GM12878 (cell line): Measurements from ENCODE around the gene THADA. TPM values are rescaled to one million over a fixed set of nuclear protein-coding genes. Genes with fewer than 3 reads are reported as not detected.

Experiments
- ATAC-seq: fragments of 200-7000 bp; cut with Tn5 transposase; 3 replicates; pipeline ENCODE4 v1.9.1; 2020; ENCODE audit warnings: mild to moderate bottlenecking, moderate library complexity
- BruUV-seq: library from RNA; stranded (reverse); fragments of 400-500 nt; replicated peaks from 2 replicates; lab custom pipeline; 2021; lab: Mats Ljungman, UMichigan
- CTCF ChIA-PET: fragments of 300-600 bp; sonication (Branson Sonifier 250); formaldehyde crosslinking; extraction: SDS; loops from one replicate; lab custom pipeline; 2021; ENCODE audit warnings: inconsistent platforms; lab: Yijun Ruan, JAX
- POLR2A ChIA-PET: fragments of 350-600 bp; formaldehyde crosslinking; extraction: SDS; loops from one replicate; lab custom pipeline; 2021; ENCODE audit warnings: inconsistent platforms; lab: Charles Lee
- RAD21 ChIA-PET: fragments of 300-600 bp; sonication (Branson Sonifier 250); formaldehyde crosslinking; loops from one replicate; lab custom pipeline; 2023; ENCODE audit warnings: antibody characterized with exemption; ENCODE audit not compliant: unreplicated experiment; lab: Charles Lee
- SMC1A ChIA-PET: fragments of 300-600 bp; sonication (Branson Sonifier 250); formaldehyde crosslinking; loops from one replicate; lab custom pipeline; 2023; ENCODE audit not compliant: unreplicated experiment, uncharacterized antibody; lab: Charles Lee
- DNase-seq: peaks from one replicate; pipeline ENCODE4 v3.0.0-alpha.2; 2011; ENCODE audit warnings: low read depth, low spot score
- FAIRE-seq: peaks from 3 replicates; lab custom pipeline; 2011; peaks lifted over from hg19 to GRCh38; lab: Jason Lieb, UNC
- H2AFZ ChIP-seq: 2 replicates; pipeline ENCODE4 v1.6.0; 2011; ENCODE audit warnings: low read depth, low read length, control low read depth; ENCODE audit not compliant: control insufficient read depth
- H3K27ac ChIP-seq: 2 replicates; pipeline ENCODE4 v1.5.1; 2011; ENCODE audit warnings: control low read depth; ENCODE audit not compliant: control insufficient read depth, insufficient read depth
- H3K27me3 ChIP-seq, 2 experiments: replicated peaks in 1 of 2; 2 replicates each; pipeline versions ENCODE4 v1.6.0 to v1.6.1; 2011; ENCODE audit warnings: low read length in 1 of 2; ENCODE audit not compliant: control insufficient read depth in 2 of 2, insufficient read depth in 2 of 2
- H3K36me3 ChIP-seq, 2 experiments: 2 replicates each; pipeline ENCODE4 v1.5.1; 2011; ENCODE audit warnings: low read length in 1 of 2; ENCODE audit not compliant: control insufficient read depth in 2 of 2, insufficient read depth in 2 of 2
- H3K4me1 ChIP-seq: 2 replicates; pipeline ENCODE4 v1.6.1; 2011; ENCODE audit warnings: mild to moderate bottlenecking, low read length, moderate library complexity, mixed read lengths; ENCODE audit not compliant: control insufficient read depth, insufficient read depth
- H3K4me2 ChIP-seq: 2 replicates; pipeline ENCODE4 v1.6.0; 2011; ENCODE audit warnings: control low read depth; ENCODE audit not compliant: control insufficient read depth, insufficient read depth
- H3K4me3 ChIP-seq: fragments of 200-600 bp; sonication (generic); 2 replicates; pipeline ENCODE4 v1.5.1; 2016
- H3K79me2 ChIP-seq: 2 replicates; pipeline ENCODE4 v1.6.0; 2011; ENCODE audit warnings: low read length; ENCODE audit not compliant: control insufficient read depth, insufficient read depth
- H3K9ac ChIP-seq: 2 replicates; pipeline ENCODE4 v1.8.0; 2011; ENCODE audit warnings: low read length, control low read depth, mixed read lengths; ENCODE audit not compliant: control insufficient read depth, insufficient read depth
- H3K9me3 ChIP-seq: replicated peaks from 3 replicates; pipeline ENCODE4 v1.5.1; 2011; ENCODE audit warnings: mild to moderate bottlenecking, low read length; ENCODE audit not compliant: control insufficient read depth, insufficient read depth
- H4K20me1 ChIP-seq: 2 replicates; pipeline ENCODE4 v1.6.0; 2011; ENCODE audit not compliant: control insufficient read depth, insufficient read depth
- IRF4 ChIP-seq: IDR thresholded peaks from 2 replicates; pipeline ENCODE4 v1.6.1; 2011; ENCODE audit warnings: low read depth, low read length
- KDM1A ChIP-seq: fragments of 200-600 bp; sonication (generic); IDR thresholded peaks from 2 replicates; pipeline ENCODE4 v1.6.1; 2016; ENCODE audit warnings: borderline replicate concordance
- MYB ChIP-seq: fragments of 150-350 bp; IDR thresholded peaks from 2 replicates; pipeline ENCODE4 v1.6.1; 2014; ENCODE audit warnings: mild to moderate bottlenecking, low read depth, low read length, borderline replicate concordance
- NR2C2 ChIP-seq: IDR thresholded peaks from 2 replicates; pipeline ENCODE4 v1.6.1; 2011; ENCODE audit warnings: borderline replicate concordance, low read depth; ENCODE audit not compliant: control insufficient read depth, insufficient read length
- POLR2A ChIP-seq: IDR thresholded peaks from 2 replicates; pipeline ENCODE4 v1.6.1; 2011; ENCODE audit warnings: low read depth, mild to moderate bottlenecking, low read length
- SREBF1 ChIP-seq: IDR thresholded peaks from 2 replicates; pipeline ENCODE4 v1.6.1; 2012; ENCODE audit warnings: mild to moderate bottlenecking, low read length
- SUZ12 ChIP-seq: fragments of 200-600 bp; sonication (generic); IDR thresholded peaks from one replicate; pipeline ENCODE4 v1.6.1; 2018; ENCODE audit warnings: antibody characterized with exemption, mild to moderate bottlenecking; ENCODE audit not compliant: unreplicated experiment
- ZBTB11 ChIP-seq: fragments of 450-650 bp; formaldehyde crosslinking; IDR thresholded peaks from 2 replicates; pipeline ENCODE4 v1.5.0; 2022; ENCODE audit warnings: mild to moderate bottlenecking, missing genetic modification characterization
- ZNF207 ChIP-seq: fragments of 450-650 bp; IDR thresholded peaks from 2 replicates; pipeline ENCODE4 v1.6.1; 2014; ENCODE audit warnings: antibody characterized with exemption, mild to moderate bottlenecking, borderline replicate concordance
- WGBS: methylation state at CpG from one replicate; pipeline ENCODE4 v1.1.6; 2016; ENCODE audit warnings: low lambda C conversion rate; ENCODE audit not compliant: insufficient replicate concordance, insufficient coverage; ENCODE audit errors: missing lambda C conversion rate; 5-methylcytosine and 5-hydroxymethylcytosine counted together
- in situ Hi-C: fragments of 300-500 bp; cut with MboI; formaldehyde crosslinking; loops from 9 replicates; pipeline ENCODE4 v1.14.3; 2018; ENCODE audit warnings: mixed read lengths
- intact Hi-C: fragments of 100-400 bp; cut with micrococcal nuclease; formaldehyde crosslinking; loops from one replicate; pipeline ENCODE4 v1.14.2; 2022; ENCODE audit not compliant: unreplicated experiment
- polyA plus RNA-seq, 11 experiments: library from polyadenylated mRNA; depleted of rRNA in 4 of 11; unstranded in 6 of 11; stranded (reverse) in 5 of 11; fragments of >200 nt; fragmentation: Nextera tagmentation in 4 of 11; fragmentation: Illumina TruSeq in 1 of 11; extraction: Ambion mirVana in 4 of 11; extraction: Trizol in 1 of 11; gene quantifications; 1 replicate in 1 of 11; 2 replicates in 10 of 11; pipeline versions ENCODE4 v1.2.1 to v1.2.3, GENCODE V29; 2011 to 2016; ENCODE audit warnings: inconsistent platforms in 2 of 11, missing spikeins in 2 of 11, low read depth in 1 of 11
- total RNA-seq, 4 experiments: library from RNA; depleted of rRNA in 3 of 4; stranded (reverse); fragments of >200 nt in 3 of 4; fragmentation: Illumina TruSeq in 1 of 4; extraction: Trizol in 1 of 4; gene quantifications; 2 replicates each; pipeline versions ENCODE4 v1.2.1 to v1.2.3, GENCODE V29; 2013 to 2021

THADA gene
- total and polyA plus RNA-seq, 10 of the 15 experiments (the other 5 are each of a cell fraction or from before 2014, with no cell fraction given), result 14.6 to 33.2 (median 23.2) TPM

GRCh38 chr2:43518718-43519117 is 77.1 kb downstream of the THADA start:
- DNase-seq (no peak), ATAC-seq (no peak), FAIRE-seq (no peak)
- in situ Hi-C loops, result no loop called here
- H4K20me1 ChIP-seq, result no peaks in the 10 kb centered on the region
- H3K9ac ChIP-seq, result no peak overlapping the region
- ChIA-PET CTCF (interaction anchor here (0.6 to 2.6 kb wide), 5 partner anchors 8 to 613 kb away, joined by 3 to 6 read pairs (median 4); no protein-coding TSS in a partner anchor), POLR2A (interaction anchor here (0.5 to 1.0 kb wide), 3 partner anchors 41 to 86 kb away, joined by 3 to 5 read pairs (median 3); no protein-coding TSS in a partner anchor), SMC1A (interaction anchor here (0.9 to 3.0 kb wide), 6 partner anchors 9 to 46 kb away, joined by 3 to 13 read pairs (median 4); no protein-coding TSS in a partner anchor), RAD21 (interaction anchor here (1.4 kb wide), 1 partner anchor 33 kb away, joined by 8 read pairs; no protein-coding TSS in a partner anchor)
- no peaks in the 10 kb centered on the region for H3K27me3 ChIP-seq
- H3K9me3 ChIP-seq, result no peaks in the 10 kb centered on the region
- BruUV-seq, result no TSS peak
- H3K4me1 ChIP-seq, result peaks cover 17% of the 10 kb centered on the region
- intact Hi-C loops, result no loop called here
- H3K79me2 ChIP-seq, result no peaks in the 10 kb centered on the region
- 97% methylated on average over 2 of the region's 2 CpGs for WGBS
- H3K27ac ChIP-seq, result no peak overlapping the region
- H3K4me3 ChIP-seq, result no peak overlapping the region
- H3K4me2 ChIP-seq, result no peak overlapping the region
- H2AFZ ChIP-seq, result no peak overlapping the region
- peaks cover 0 to 7% of the 10 kb centered on the region in 2 experiments; a peak in 1 of 4 replicates for H3K36me3 ChIP-seq
- TF ChIP-seq IRF4 (no peak), SUZ12 (no peak), NR2C2 (no peak), ZBTB11 (no peak), ZNF207 (no peak), SREBF1 (no peak), MYB (no peak), POLR2A (no peak), KDM1A (no peak)
